Smooth muscle cell (in vitro differentiated cells): ENCODE results near the gene ALDH1B1. TPM values are rescaled to one million over a fixed set of nuclear protein-coding genes. Genes with fewer than 3 reads are reported as not detected.

ENCODE experiments used
- DNase-seq: peaks from one replicate; lab custom pipeline; 2025; ENCODE audit not compliant: unreplicated experiment; lab: John Stamatoyannopoulos, UW
- H2AFZ ChIP-seq: fragments of 200-600 bp; sonication (generic); 2 replicates; pipeline ENCODE4 v1.6.0; 2016; ENCODE audit warnings: antibody characterized with exemption, low read depth, mild to moderate bottlenecking
- H3F3A ChIP-seq: fragments of 200-600 bp; sonication (generic); 2 replicates; pipeline ENCODE4 v1.6.0; 2017; ENCODE audit warnings: antibody characterized with exemption, low read depth
- H3K27ac ChIP-seq: fragments of 200-600 bp; sonication (generic); 2 replicates; pipeline ENCODE4 v1.5.1; 2016; ENCODE audit warnings: low read depth, mild to moderate bottlenecking
- H3K27me3 ChIP-seq: fragments of 200-600 bp; sonication (generic); 2 replicates; pipeline ENCODE4 v1.6.1; 2016; ENCODE audit warnings: low read depth, mild to moderate bottlenecking
- H3K36me3 ChIP-seq: fragments of 200-600 bp; sonication (generic); 2 replicates; pipeline ENCODE4 v1.5.1; 2016; ENCODE audit warnings: low read depth
- H3K4me1 ChIP-seq: fragments of 200-600 bp; sonication (generic); 2 replicates; pipeline ENCODE4 v1.5.1; 2016; ENCODE audit warnings: low read depth
- H3K4me2 ChIP-seq: fragments of 200-600 bp; sonication (generic); 2 replicates; pipeline ENCODE4 v1.6.0; 2016; ENCODE audit warnings: mild to moderate bottlenecking
- H3K4me3 ChIP-seq: fragments of 200-600 bp; sonication (generic); 2 replicates; pipeline ENCODE4 v1.5.1; 2016; ENCODE audit warnings: mild to moderate bottlenecking
- H3K79me2 ChIP-seq: fragments of 200-600 bp; sonication (generic); 2 replicates; pipeline ENCODE4 v1.6.0; 2016; ENCODE audit warnings: low read depth, mild to moderate bottlenecking
- H3K9ac ChIP-seq: fragments of 200-600 bp; sonication (generic); 2 replicates; pipeline ENCODE4 v1.6.0; 2016; ENCODE audit warnings: low read depth
- H3K9me3 ChIP-seq: fragments of 200-600 bp; sonication (generic); replicated peaks from 2 replicates; pipeline ENCODE4 v1.5.1; 2016; ENCODE audit warnings: low read depth
- H4K20me1 ChIP-seq: fragments of 200-600 bp; sonication (generic); 2 replicates; pipeline ENCODE4 v1.6.0; 2016; ENCODE audit warnings: low read depth
- WGBS: methylation state at CpG from one replicate; pipeline ENCODE4 v1.1.7; 2016; ENCODE audit warnings: low lambda C conversion rate; 5-methylcytosine and 5-hydroxymethylcytosine counted together
- polyA plus RNA-seq: library from polyadenylated mRNA; unstranded; fragments of >200 nt; fragmentation: Nextera tagmentation; extraction: Ambion mirVana; gene quantifications from 2 replicates; pipeline ENCODE4 v1.2.1, GENCODE V29; 2016
- total RNA-seq: library from RNA; depleted of rRNA; stranded (reverse); fragments of >200 nt; gene quantifications from 2 replicates; pipeline ENCODE4 v1.2.3, GENCODE V29; 2014
- TF ChIP-seq, protein P1 (sequence below): fragments of 200-600 bp; sonication (generic); IDR thresholded peaks from 2 replicates; pipeline ENCODE4 v1.5.1; 2017; ENCODE audit warnings: borderline replicate concordance, mild to moderate bottlenecking, antibody characterized with exemption; ENCODE audit not compliant: insufficient read depth, poor library complexity, severe bottlenecking

ALDH1B1 gene
- total and polyA plus RNA-seq, 2 experiments from 2014 or later: 25.3 to 31.9 TPM

DNA sequence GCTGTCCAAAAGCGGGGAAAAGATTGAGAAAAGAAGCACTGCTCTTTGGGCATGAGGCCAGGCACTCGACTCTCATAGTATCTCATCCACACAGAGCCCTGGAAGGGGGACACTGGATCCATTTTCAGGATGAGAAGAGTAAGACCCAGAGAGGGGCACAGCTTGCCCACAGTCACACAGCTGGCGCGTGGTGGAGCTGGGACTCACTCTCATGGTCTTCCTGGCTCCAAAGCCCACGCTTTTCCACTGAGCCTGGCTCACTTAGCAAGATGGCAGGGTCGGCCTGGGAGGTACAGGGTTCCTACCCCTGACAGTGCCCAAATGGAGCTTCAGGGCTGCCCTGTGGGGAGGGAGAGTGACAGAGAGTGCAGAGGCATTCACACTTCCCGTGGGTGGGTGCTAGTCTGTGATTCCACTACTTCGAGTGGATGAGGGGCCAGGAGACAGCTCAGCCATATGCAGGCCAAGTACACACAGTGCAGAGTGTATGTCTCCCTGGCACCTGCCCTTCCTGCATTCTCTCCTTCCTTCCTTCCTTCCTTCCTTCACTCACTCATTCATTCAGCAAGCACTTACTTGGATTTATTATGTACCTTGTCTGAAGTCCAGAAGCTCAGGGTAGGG is 50.1 kb downstream of the ALDH1B1 start:
- no peak overlapping the region for H3K27ac ChIP-seq
- H3K4me2 ChIP-seq: no peak overlapping the region
- H4K20me1 ChIP-seq: no peaks in the 10 kb centered on the region
- H3K4me3 ChIP-seq: no peak overlapping the region
- no peak for DNase-seq
- no peaks in the 10 kb centered on the region for H3K79me2 ChIP-seq
- no peak overlapping the region for H3K9ac ChIP-seq
- H3K27me3 ChIP-seq: peaks cover 16% of the 10 kb centered on the region
- no peaks in the 10 kb centered on the region for H3K9me3 ChIP-seq
- H3F3A ChIP-seq: no peaks in the 10 kb centered on the region
- H3K36me3 ChIP-seq: no peaks in the 10 kb centered on the region
- no peak overlapping the region for H2AFZ ChIP-seq
- H3K4me1 ChIP-seq: no peaks in the 10 kb centered on the region
- TF ChIP-seq, protein P1, sequence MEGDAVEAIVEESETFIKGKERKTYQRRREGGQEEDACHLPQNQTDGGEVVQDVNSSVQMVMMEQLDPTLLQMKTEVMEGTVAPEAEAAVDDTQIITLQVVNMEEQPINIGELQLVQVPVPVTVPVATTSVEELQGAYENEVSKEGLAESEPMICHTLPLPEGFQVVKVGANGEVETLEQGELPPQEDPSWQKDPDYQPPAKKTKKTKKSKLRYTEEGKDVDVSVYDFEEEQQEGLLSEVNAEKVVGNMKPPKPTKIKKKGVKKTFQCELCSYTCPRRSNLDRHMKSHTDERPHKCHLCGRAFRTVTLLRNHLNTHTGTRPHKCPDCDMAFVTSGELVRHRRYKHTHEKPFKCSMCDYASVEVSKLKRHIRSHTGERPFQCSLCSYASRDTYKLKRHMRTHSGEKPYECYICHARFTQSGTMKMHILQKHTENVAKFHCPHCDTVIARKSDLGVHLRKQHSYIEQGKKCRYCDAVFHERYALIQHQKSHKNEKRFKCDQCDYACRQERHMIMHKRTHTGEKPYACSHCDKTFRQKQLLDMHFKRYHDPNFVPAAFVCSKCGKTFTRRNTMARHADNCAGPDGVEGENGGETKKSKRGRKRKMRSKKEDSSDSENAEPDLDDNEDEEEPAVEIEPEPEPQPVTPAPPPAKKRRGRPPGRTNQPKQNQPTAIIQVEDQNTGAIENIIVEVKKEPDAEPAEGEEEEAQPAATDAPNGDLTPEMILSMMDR: no peak
- 89% methylated on average over 8 of the region's 8 CpGs for WGBS

DNA sequence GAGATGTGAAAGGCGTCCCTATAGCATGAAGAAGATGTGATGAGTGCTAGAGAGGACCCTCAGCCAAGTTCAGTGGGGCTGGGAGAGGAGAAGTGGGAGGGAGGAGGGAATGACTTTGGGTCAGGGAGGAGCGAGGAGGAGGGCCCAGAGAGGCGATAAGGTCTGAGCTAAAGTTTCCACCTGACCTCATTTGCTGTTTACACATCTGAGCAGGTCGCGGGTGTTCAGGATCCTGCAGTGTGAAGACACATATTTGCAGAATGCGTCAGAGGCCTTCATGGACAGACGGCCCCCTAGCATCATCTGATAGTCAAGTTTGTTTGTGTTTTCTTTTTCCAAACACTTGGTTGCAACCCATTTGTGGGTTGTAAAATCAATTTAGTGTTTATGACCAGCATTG is 50.7 kb downstream of the ALDH1B1 start:
- H3K4me1 ChIP-seq: no peaks in the 10 kb centered on the region
- no peaks in the 10 kb centered on the region for H3K36me3 ChIP-seq
- TF ChIP-seq, protein P1: no peak
- no peak for DNase-seq
- H3K9me3 ChIP-seq: no peaks in the 10 kb centered on the region
- no peaks in the 10 kb centered on the region for H4K20me1 ChIP-seq
- H3K27ac ChIP-seq: no peak overlapping the region
- 39% methylated on average over 7 of the region's 7 CpGs for WGBS
- H3K79me2 ChIP-seq: no peaks in the 10 kb centered on the region
- H3K4me2 ChIP-seq: no peak overlapping the region
- no peak overlapping the region for H3K4me3 ChIP-seq
- no peaks in the 10 kb centered on the region for H3F3A ChIP-seq
- no peak overlapping the region for H3K9ac ChIP-seq
- H2AFZ ChIP-seq: no peak overlapping the region
- H3K27me3 ChIP-seq: peaks cover 16% of the 10 kb centered on the region

DNA sequence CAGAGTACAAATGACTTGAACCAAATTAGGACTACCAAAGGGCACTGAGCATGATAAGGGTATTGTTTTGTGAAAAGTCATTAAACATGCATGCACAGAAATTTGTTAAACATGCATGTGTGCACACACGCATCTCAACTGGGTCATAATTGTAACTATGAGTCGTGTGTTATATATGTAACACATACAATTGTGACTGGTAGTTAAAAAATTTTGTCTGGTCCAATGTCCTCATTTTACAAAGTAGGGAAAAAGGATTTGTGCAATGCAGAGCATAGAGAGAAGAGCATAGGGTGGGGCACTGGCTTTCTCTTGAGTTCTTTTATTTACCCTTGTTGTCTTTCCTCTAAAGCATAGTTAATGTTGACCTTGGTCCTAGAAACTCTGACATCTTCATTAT is 51.1 kb downstream of the ALDH1B1 start:
- no peaks in the 10 kb centered on the region for H3K36me3 ChIP-seq
- H2AFZ ChIP-seq: no peak overlapping the region
- no peaks in the 10 kb centered on the region for H3F3A ChIP-seq
- no peak for DNase-seq
- H3K9ac ChIP-seq: no peak overlapping the region
- no peaks in the 10 kb centered on the region for H3K79me2 ChIP-seq
- H4K20me1 ChIP-seq: no peaks in the 10 kb centered on the region
- H3K27ac ChIP-seq: no peak overlapping the region
- H3K4me3 ChIP-seq: no peak overlapping the region
- no peak overlapping the region for H3K4me2 ChIP-seq
- TF ChIP-seq, protein P1: no peak
- H3K9me3 ChIP-seq: no peaks in the 10 kb centered on the region
- 74% methylated on average over 2 of the region's 2 CpGs for WGBS
- peaks cover 16% of the 10 kb centered on the region for H3K27me3 ChIP-seq
- H3K4me1 ChIP-seq: no peaks in the 10 kb centered on the region
